ENCODE measurements around the gene MITF.

MITF gene

DNA sequence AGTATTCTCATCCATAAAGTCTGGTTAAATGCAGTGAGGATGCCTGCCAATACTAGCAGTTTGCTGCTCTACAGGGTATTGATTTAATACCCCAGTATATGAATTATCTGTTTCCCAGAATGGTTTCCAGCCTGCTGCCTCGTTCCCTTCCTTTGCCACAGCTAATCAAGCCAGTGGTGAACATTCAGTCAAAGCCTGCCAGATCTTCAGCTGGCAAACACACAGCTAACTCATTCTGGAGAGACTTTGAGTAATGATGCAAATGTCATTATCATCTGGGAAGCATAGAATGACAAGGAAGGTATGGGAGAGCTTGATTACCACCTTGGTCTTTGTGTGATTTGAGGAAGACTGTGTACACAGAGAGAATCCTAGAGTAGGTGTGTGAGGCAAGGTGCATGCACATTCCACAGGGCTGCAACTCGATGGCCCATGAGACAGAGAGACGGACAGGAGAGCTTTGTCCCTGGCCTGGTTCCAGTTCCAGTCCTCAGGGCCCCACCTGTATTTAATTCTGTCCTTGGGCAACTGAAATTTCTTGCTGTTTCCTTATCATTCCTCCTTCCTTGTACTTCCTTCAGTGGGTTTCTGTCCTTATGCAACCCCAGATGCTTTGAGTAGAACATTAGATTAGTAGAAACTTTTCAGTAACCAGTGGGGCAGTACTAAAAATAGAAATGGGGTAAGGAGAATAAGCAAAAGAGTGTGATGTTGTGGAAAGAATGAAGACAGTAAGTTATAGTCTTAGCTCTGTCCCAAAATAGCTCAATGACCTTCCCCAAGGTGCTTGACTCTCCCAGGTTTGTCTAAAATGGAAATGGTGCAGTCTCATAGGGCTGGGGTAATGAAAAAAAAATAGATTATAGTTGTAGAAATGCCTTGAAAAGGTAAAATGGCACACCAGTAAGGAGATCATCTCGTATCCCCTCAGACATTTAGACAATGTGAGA, 72.5 kb downstream of the MITF start:
- TF ChIP-seq, protein P1, sequence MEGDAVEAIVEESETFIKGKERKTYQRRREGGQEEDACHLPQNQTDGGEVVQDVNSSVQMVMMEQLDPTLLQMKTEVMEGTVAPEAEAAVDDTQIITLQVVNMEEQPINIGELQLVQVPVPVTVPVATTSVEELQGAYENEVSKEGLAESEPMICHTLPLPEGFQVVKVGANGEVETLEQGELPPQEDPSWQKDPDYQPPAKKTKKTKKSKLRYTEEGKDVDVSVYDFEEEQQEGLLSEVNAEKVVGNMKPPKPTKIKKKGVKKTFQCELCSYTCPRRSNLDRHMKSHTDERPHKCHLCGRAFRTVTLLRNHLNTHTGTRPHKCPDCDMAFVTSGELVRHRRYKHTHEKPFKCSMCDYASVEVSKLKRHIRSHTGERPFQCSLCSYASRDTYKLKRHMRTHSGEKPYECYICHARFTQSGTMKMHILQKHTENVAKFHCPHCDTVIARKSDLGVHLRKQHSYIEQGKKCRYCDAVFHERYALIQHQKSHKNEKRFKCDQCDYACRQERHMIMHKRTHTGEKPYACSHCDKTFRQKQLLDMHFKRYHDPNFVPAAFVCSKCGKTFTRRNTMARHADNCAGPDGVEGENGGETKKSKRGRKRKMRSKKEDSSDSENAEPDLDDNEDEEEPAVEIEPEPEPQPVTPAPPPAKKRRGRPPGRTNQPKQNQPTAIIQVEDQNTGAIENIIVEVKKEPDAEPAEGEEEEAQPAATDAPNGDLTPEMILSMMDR (IDR thresholded peaks at IDR 0.05; ENCODE audit: control insufficient read depth, extremely low read depth, insufficient read depth), result no peak
- no peak overlapping the region for H3K4me3 ChIP-seq (ENCODE audit: low read depth, low read length)
- no peak for DNase-seq (ENCODE audit: low read depth)

DNA sequence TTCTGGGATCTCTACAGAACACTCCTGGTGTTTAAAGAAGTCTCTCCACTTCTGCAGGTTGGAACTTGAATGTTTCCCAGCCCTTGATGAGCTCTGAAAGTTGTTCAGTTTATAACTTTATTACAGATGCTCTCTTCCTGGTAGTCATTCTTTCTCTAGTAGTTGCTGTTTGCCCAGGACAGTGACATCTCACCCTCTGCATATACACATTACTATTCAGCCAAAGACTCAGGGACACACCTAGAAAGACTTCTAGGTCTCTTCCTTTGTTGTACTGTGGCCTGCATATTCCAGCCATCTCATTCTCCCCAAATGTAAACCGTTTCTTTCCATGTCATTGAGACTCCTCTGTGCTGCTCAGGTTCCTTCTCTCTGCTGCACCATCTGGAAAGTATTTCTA, 76.7 kb downstream of the MITF start:
- H3K4me3 ChIP-seq (ENCODE audit: low read depth, low read length), result no peak overlapping the region
- DNase-seq (ENCODE audit: low read depth), result no peak
- TF ChIP-seq, protein P1 (IDR thresholded peaks at IDR 0.05; ENCODE audit: control insufficient read depth, extremely low read depth, insufficient read depth), result no peak

DNA sequence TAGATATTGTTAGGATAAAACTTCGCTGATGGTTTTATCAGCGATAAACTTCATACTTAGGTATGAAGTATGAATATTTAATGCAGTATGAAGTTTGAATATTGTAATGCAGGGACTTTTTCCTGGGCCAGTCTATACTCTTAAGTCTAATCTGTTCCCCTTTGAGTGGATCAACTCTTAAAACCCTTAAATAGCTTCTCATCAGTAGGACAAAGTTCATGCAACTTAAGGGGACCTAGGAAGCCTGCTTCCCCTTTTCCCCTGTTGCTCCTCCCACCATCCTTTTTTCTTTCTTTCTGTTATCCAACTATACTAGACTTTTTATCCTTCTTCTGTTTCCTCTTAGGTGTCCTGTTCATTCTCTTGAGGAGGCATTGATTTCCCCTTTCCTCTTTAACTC, 78.7 kb downstream of the MITF start:
- DNase-seq (ENCODE audit: low read depth), result no peak
- TF ChIP-seq, protein P1 (IDR thresholded peaks at IDR 0.05; ENCODE audit: control insufficient read depth, extremely low read depth, insufficient read depth), result no peak
- no peak overlapping the region for H3K4me3 ChIP-seq (ENCODE audit: low read depth, low read length)

DNA sequence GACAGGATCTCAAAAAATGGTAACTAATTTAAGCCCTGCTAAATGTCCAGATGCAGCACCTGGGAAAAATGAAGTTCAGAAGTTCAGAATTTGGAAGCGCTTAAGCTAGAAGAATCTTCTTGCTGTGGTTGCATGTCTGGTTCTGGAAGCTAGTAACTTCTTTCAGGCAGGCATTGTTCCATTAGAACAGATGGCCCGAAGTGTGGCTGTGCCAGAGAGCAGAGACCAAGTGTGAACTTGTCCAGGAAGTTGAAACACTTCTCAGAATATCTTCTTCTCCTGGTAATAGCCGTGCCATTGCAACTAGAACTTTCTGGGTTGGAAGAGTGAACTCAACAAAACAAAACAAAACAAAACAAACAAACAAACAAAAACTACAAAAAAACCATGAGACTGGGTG, 80.0 kb downstream of the MITF start:
- DNase-seq (ENCODE audit: low read depth), result no peak
- TF ChIP-seq, protein P1 (IDR thresholded peaks at IDR 0.05; ENCODE audit: control insufficient read depth, extremely low read depth, insufficient read depth), result no peak
- H3K4me3 ChIP-seq (ENCODE audit: low read depth, low read length), result no peak overlapping the region

DNA sequence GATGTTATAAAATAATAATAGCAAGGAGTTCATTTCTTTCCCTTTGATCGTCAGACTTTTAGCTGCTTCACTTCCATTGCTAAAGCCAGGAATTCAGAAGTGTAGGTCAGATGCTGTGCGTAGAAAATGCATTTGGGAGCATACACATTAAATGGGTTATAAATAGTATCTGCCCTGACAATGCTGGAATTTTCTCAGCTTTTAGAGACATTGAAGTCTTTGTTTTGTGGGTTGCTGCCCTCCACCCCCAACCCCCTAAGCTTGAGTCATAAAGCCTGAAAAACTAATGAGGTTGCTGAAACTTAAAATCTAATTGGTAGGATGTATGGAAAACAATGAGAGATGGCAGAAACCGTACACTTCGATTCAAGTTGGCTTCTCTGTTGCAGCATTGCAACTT, 81.9 kb downstream of the MITF start:
- H3K4me3 ChIP-seq (ENCODE audit: low read depth, low read length), result no peak overlapping the region
- DNase-seq (ENCODE audit: low read depth), result no peak
- TF ChIP-seq, protein P1 (IDR thresholded peaks at IDR 0.05; ENCODE audit: control insufficient read depth, extremely low read depth, insufficient read depth), result no peak

DNA sequence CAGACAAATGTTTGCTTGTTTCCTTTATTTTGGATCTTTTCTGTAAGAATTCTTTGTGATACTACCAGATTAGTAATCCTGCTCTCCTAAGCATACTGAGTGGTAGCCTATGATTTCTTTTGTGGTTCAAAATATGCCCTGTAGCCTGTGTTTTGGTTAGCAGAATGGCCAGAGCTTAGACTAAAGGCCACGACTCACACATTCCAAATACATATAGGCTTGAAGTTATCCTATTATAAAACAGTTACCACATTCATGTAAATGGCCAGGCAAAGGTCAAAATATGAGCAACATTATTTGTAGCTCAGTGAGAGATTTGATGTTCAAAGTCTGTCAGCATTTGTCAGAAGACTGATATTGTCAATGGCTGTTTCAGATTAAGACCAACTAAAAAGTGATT, 84.5 kb downstream of the MITF start:
- no peak overlapping the region for H3K4me3 ChIP-seq (ENCODE audit: low read depth, low read length)
- TF ChIP-seq, protein P1 (IDR thresholded peaks at IDR 0.05; ENCODE audit: control insufficient read depth, extremely low read depth, insufficient read depth), result no peak
- no peak for DNase-seq (ENCODE audit: low read depth)
